Neural cell (in vitro differentiated cells): ENCODE measurements around the gene CD160. TPM values are rescaled to one million over a fixed set of nuclear protein-coding genes. Genes with fewer than 3 reads are reported as not detected.

Experiments used
- H2AFZ ChIP-seq: fragments of 200-600, 300-800 bp; sonication (generic), shearing (Covaris generic); 2 replicates; pipeline ENCODE4 v1.6.0; 2014; ENCODE audit warnings: low read depth, mild to moderate bottlenecking, antibody characterized with exemption, low read length, moderate library complexity
- H3F3A ChIP-seq: fragments of 200-600 bp; shearing (Covaris generic); 2 replicates; pipeline ENCODE4 v1.6.1; 2016; ENCODE audit warnings: mild to moderate bottlenecking, moderate library complexity, mixed read lengths, antibody characterized with exemption, low read length; ENCODE audit not compliant: insufficient read depth, poor library complexity, severe bottlenecking
- H3K27ac ChIP-seq: fragments of 200-600, 300-800 bp; sonication (generic), shearing (Covaris generic); 2 replicates; pipeline ENCODE4 v1.5.1; 2014; ENCODE audit warnings: mild to moderate bottlenecking, low read length, moderate library complexity
- H3K27me3 ChIP-seq: fragments of 300-800, 200-600 bp; sonication (generic), shearing (Covaris generic); 2 replicates; pipeline ENCODE4 v1.6.0; 2014; ENCODE audit warnings: mild to moderate bottlenecking, low read depth, low read length, moderate library complexity; ENCODE audit not compliant: insufficient read depth
- H3K36me3 ChIP-seq: fragments of 300-800, 200-600 bp; sonication (generic), shearing (Covaris generic); 2 replicates; pipeline ENCODE4 v1.5.1; 2014; ENCODE audit warnings: mild to moderate bottlenecking, antibody characterized with exemption, low read length, moderate library complexity; ENCODE audit not compliant: insufficient read depth
- H3K4me2 ChIP-seq: fragments of 300-800, 200-600 bp; sonication (generic), shearing (Covaris generic); 2 replicates; pipeline ENCODE4 v1.6.0; 2014; ENCODE audit warnings: mild to moderate bottlenecking, low read length
- H3K4me3 ChIP-seq: fragments of 300-800, 200-600 bp; sonication (generic), shearing (Covaris generic); 2 replicates; pipeline ENCODE4 v1.5.1; 2014; ENCODE audit warnings: mild to moderate bottlenecking, low read length, moderate library complexity
- H3K79me2 ChIP-seq: fragments of 200-600 bp; shearing (Covaris generic); replicated peaks from 2 replicates; pipeline ENCODE4 v1.6.0; 2014; ENCODE audit warnings: mild to moderate bottlenecking, low read length, moderate library complexity; ENCODE audit not compliant: insufficient read depth
- H3K9ac ChIP-seq: fragments of 300-800, 200-600 bp; sonication (generic), shearing (Covaris generic); 2 replicates; pipeline ENCODE4 v1.6.1; 2016; ENCODE audit warnings: mild to moderate bottlenecking, low read length, mixed read lengths
- H3K9me2 ChIP-seq: fragments of 200-600 bp; shearing (Covaris generic); 2 replicates; pipeline ENCODE4 v1.6.1; 2016; ENCODE audit warnings: mild to moderate bottlenecking, low read length, mixed read lengths; ENCODE audit not compliant: insufficient read depth
- H3K9me3 ChIP-seq: fragments of 200-600, 300-800 bp; sonication (generic), shearing (Covaris generic); 2 replicates; pipeline ENCODE4 v1.6.1; 2016; ENCODE audit warnings: mild to moderate bottlenecking, mixed run types, low read length, moderate library complexity, mixed read lengths
- H4K20me1 ChIP-seq: fragments of 200-600 bp; shearing (Covaris generic); 2 replicates; pipeline ENCODE4 v1.6.1; 2016; ENCODE audit warnings: mild to moderate bottlenecking, mixed run types; ENCODE audit not compliant: insufficient read depth
- CTCF ChIP-seq: fragments of 450-650 bp; IDR thresholded peaks from 2 replicates; pipeline ENCODE4 v1.5.1; 2014; ENCODE audit warnings: antibody characterized with exemption, mild to moderate bottlenecking, moderate library complexity; ENCODE audit not compliant: poor library complexity, severe bottlenecking
- EP300 ChIP-seq: fragments of 450-650 bp; conservative IDR thresholded peaks from 2 replicates; pipeline ENCODE4 v1.6.1; 2014; ENCODE audit warnings: antibody characterized with exemption, mild to moderate bottlenecking, moderate library complexity; ENCODE audit not compliant: poor library complexity, severe bottlenecking
- EZH2 ChIP-seq: fragments of 200-600, 300-800 bp; shearing (Covaris generic), sonication (generic); IDR thresholded peaks from 2 replicates; pipeline ENCODE4 v1.6.1; 2014; ENCODE audit warnings: antibody characterized with exemption, low read length, borderline replicate concordance, mild to moderate bottlenecking; ENCODE audit not compliant: insufficient read depth, poor library complexity, severe bottlenecking
- MXI1 ChIP-seq: fragments of 450-650 bp; conservative IDR thresholded peaks from 2 replicates; pipeline ENCODE4 v1.6.1; 2014; ENCODE audit warnings: antibody characterized with exemption, mild to moderate bottlenecking; ENCODE audit not compliant: poor library complexity, severe bottlenecking
- POLR2AphosphoS5 ChIP-seq: IDR thresholded peaks from 2 replicates; pipeline ENCODE4 v1.6.1; 2012
- RAD21 ChIP-seq: fragments of 450-650 bp; conservative IDR thresholded peaks from 2 replicates; pipeline ENCODE4 v1.6.1; 2014; ENCODE audit warnings: antibody characterized with exemption, mild to moderate bottlenecking, moderate library complexity
- REST ChIP-seq: IDR thresholded peaks from 2 replicates; pipeline ENCODE4 v1.6.1; 2012; ENCODE audit warnings: borderline replicate concordance
- SMC3 ChIP-seq: fragments of 450-650 bp; conservative IDR thresholded peaks from 2 replicates; pipeline ENCODE4 v1.6.1; 2014; ENCODE audit warnings: antibody characterized with exemption, mild to moderate bottlenecking, moderate library complexity; ENCODE audit not compliant: poor library complexity
- TAF1 ChIP-seq: IDR thresholded peaks from 2 replicates; pipeline ENCODE4 v1.6.1; 2012; ENCODE audit warnings: low read depth
- polyA plus RNA-seq: library from polyadenylated mRNA; depleted of rRNA; stranded (reverse); fragments of >200 nt; gene quantifications from 2 replicates; pipeline ENCODE4 v1.2.3, GENCODE V29; 2014

CD160 gene
- polyA plus RNA-seq, 1 donor from 2014 or later: not detected

- Histone ChIP-seq H3K4me2 (no peak overlapping the region), H4K20me1 (no peaks in the 10 kb centered on the region)
- TF ChIP-seq POLR2AphosphoS5 (no peak), MXI1 (no peak), EP300 (no peak), EZH2 (no peak), TAF1 (no peak), SMC3 (no peak), REST (no peak), CTCF (no peak), RAD21 (no peak)
Observed at GRCh38 chr1:145705622-145706021, 13.7 kb upstream of the CD160 start.

GRCh38 chr1:145706086-145706664 is 13.1 kb upstream of the CD160 start:
- Histone ChIP-seq H3K27ac (no peak overlapping the region), H3K9me3 (no peaks in the 10 kb centered on the region), H4K20me1 (no peaks in the 10 kb centered on the region), H3K9ac (no peak overlapping the region), H3K79me2 (no peaks in the 10 kb centered on the region), H3K4me3 (no peak overlapping the region), H3K36me3 (no peaks in the 10 kb centered on the region), H2AFZ (no peak overlapping the region), H3K27me3 (no peaks in the 10 kb centered on the region), H3K4me2 (no peak overlapping the region), H3F3A (no peaks in the 10 kb centered on the region), H3K9me2 (no peaks in the 10 kb centered on the region)
- TF ChIP-seq POLR2AphosphoS5 (no peak), TAF1 (no peak), CTCF (no peak), RAD21 (no peak), EP300 (no peak), MXI1 (no peak)

More at GRCh38 chr1:145705622-145706021, 13.7 kb upstream of the CD160 start:
- H3K27me3 ChIP-seq: no peaks in the 10 kb centered on the region
- H3K9me3 ChIP-seq: no peaks in the 10 kb centered on the region
- H3K4me3 ChIP-seq: no peak overlapping the region
- H3K9me2 ChIP-seq: no peaks in the 10 kb centered on the region
- no peak overlapping the region for H2AFZ ChIP-seq
- H3K27ac ChIP-seq: no peak overlapping the region
- H3K9ac ChIP-seq: no peak overlapping the region
- H3K36me3 ChIP-seq: no peaks in the 10 kb centered on the region
- no peaks in the 10 kb centered on the region for H3K79me2 ChIP-seq
- H3F3A ChIP-seq: no peaks in the 10 kb centered on the region
